ENCODE data around the gene SBF2. TPM values are rescaled to one million over a fixed set of nuclear protein-coding genes. Genes with fewer than 3 reads are reported as not detected.
"Not testable (repeated sequence)": the region's sequence is repeated elsewhere in the genome, so short reads cannot be mapped to it uniquely, and the experiment has no call there.

SBF2 gene
- total RNA-seq, 2 experiments from 2014 or later, result 15.8 to 18.6 TPM

- POLR2A ChIA-PET, H3K4me3 Mint-ChIP-seq: not testable (repeated sequence)
Observed at GRCh38 chr11:10249448-10250131, 44.4 kb downstream of the SBF2 start.

DNA sequence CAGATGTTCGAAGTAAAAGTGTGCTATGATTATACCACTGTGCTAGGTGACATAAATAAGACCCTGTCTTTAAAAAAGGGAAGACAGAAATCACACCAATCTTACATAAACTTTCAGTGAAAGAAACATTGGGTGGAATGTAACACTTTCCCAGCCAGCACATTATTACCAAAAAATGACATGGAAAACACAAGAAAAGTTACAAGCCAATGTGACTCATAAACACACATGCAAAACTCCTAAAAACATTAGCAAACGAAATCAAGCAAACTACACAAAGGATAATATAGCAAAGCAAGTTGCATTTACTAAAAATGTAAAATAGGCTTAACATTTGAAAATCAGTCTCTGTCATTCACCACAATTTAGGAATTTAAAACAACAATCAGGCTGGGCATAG is 47.0 kb downstream of the SBF2 start:
- ATAC-seq (ENCODE audit: low read depth), result no peak
- Mint-ChIP-seq H3K27me3 (peaks cover 4% of the 10 kb centered on the region), H3K9me3 (no peaks in the 10 kb centered on the region), H3K4me3 (no peak overlapping the region), H3K4me1 (no peaks in the 10 kb centered on the region), H3K36me3 (no peaks in the 10 kb centered on the region), H3K27ac (no peak overlapping the region)
- no peak for DNase-seq
- POLR2A ChIA-PET, result no interaction called here

More at GRCh38 chr11:10249448-10250131, 44.4 kb downstream of the SBF2 start:
- DNase-seq; H3K27me3 Mint-ChIP-seq; H3K4me1 Mint-ChIP-seq; ATAC-seq (ENCODE audit: low read depth); H3K27ac Mint-ChIP-seq; H3K9me3 Mint-ChIP-seq; H3K36me3 Mint-ChIP-seq: not testable (repeated sequence)

DNA sequence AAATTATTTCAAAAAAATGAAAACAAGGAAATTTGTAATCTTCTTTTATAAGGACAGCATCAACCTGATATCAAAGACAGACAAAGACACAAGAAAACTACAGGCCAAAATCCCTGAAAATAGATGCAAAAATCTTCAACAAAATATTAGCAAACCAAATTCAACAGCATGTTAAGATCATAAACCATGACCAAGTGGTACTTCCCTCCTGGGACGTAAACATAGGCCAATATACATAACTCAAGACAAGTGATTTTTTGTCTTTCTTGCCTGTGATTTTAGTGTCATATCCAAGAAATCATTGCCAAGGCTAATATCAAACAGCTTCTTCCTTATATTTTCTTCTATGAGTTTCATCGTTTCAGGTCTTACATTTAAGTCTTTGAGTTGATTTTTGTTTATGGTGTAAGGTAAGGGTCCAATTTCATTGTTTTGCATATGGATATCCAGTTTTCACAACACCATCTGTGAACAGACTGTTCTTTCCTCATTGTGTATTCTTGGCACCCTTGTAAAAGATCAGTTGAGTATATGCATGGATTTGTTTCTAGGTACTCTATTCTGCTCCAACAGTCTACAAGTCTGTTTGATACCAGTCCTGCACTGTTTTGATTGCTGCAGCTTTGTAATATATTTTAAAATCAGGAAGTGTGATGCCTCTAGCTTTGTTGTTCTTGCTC is 50.0 kb downstream of the SBF2 start:
- DNase-seq (no peak), ATAC-seq (ENCODE audit: low read depth) (no peak)
- Mint-ChIP-seq H3K36me3 (no peaks in the 10 kb centered on the region), H3K27me3 (peaks cover 4% of the 10 kb centered on the region), H3K9me3 (no peaks in the 10 kb centered on the region), H3K4me1 (peaks cover 1% of the 10 kb centered on the region), H3K27ac (no peak overlapping the region), H3K4me3 (no peak overlapping the region)
- POLR2A ChIA-PET, result no interaction called here

- H3K27me3 Mint-ChIP-seq, result no peaks in the 10 kb centered on the region
- peaks cover 2% of the 10 kb centered on the region for H3K9me3 Mint-ChIP-seq
- ATAC-seq (ENCODE audit: low read depth) (no peak), DNase-seq (no peak)
- H3K4me3 Mint-ChIP-seq, result no peak overlapping the region
- peaks cover 2% of the 10 kb centered on the region for H3K36me3 Mint-ChIP-seq
- no peak overlapping the region for H3K27ac Mint-ChIP-seq
- H3K4me1 Mint-ChIP-seq, result peaks cover 1% of the 10 kb centered on the region
- POLR2A ChIA-PET, result no interaction called here
Observed at GRCh38 chr11:10236840-10237239, 57.2 kb downstream of the SBF2 start.

DNA sequence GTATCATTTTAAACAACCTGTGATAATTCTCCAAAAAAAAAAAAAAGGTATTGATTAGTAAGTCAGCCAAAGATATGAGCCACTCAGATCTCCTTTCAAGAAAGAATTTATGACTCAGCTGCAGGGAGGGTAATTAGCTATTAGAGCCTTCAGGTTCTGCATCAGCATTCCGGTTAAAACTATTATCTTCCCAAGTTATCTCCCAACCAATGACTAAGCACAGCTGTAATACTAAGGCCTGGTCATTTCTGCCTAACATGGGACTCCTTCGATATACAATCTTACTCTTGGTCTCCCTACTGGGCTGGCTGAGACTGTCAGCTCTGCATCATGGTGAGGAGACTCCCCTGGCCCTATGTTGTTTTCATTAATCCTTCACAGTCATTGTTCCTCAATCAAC is 60.4 kb downstream of the SBF2 start:
- Mint-ChIP-seq H3K27ac (no peak overlapping the region), H3K4me1 (no peaks in the 10 kb centered on the region), H3K4me3 (no peak overlapping the region), H3K36me3 (peaks cover 2% of the 10 kb centered on the region), H3K9me3 (peaks cover 12% of the 10 kb centered on the region), H3K27me3 (peaks cover 2% of the 10 kb centered on the region)
- no peak for DNase-seq
- no peak for ATAC-seq (ENCODE audit: low read depth)
- POLR2A ChIA-PET, result no interaction called here

DNA sequence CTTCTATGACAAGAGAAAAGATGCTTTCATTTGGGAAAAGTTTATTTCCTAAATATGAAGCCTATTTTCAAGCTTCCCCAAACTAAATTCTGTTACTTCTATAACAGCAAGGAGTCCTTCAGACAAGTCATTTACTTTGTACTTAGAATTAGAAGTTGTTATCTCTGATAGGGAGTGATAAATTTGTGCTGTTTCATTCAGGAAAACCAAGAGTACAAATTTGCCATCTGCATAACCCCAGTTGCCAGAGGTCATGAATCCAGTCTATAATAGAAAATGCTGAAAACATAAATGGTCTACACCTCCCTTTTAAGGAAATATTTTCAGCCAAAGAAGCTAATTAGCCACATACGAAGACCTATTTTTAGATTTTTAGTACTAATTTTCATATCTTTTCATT is 61.3 kb downstream of the SBF2 start:
- Mint-ChIP-seq H3K4me3 (no peak overlapping the region), H3K27me3 (peaks cover 2% of the 10 kb centered on the region), H3K9me3 (peaks cover 12% of the 10 kb centered on the region), H3K4me1 (no peaks in the 10 kb centered on the region), H3K36me3 (peaks cover 2% of the 10 kb centered on the region), H3K27ac (no peak overlapping the region)
- ATAC-seq (ENCODE audit: low read depth) (no peak), DNase-seq (no peak)
- POLR2A ChIA-PET, result no interaction called here

- ATAC-seq (ENCODE audit: low read depth); H3K27me3 Mint-ChIP-seq; H3K27ac Mint-ChIP-seq; H3K4me3 Mint-ChIP-seq; POLR2A ChIA-PET; H3K36me3 Mint-ChIP-seq; DNase-seq; H3K4me1 Mint-ChIP-seq: not testable (repeated sequence)
- peaks cover 12% of the 10 kb centered on the region for H3K9me3 Mint-ChIP-seq
Observed at GRCh38 chr11:10231803-10232202, 62.2 kb downstream of the SBF2 start.

DNA sequence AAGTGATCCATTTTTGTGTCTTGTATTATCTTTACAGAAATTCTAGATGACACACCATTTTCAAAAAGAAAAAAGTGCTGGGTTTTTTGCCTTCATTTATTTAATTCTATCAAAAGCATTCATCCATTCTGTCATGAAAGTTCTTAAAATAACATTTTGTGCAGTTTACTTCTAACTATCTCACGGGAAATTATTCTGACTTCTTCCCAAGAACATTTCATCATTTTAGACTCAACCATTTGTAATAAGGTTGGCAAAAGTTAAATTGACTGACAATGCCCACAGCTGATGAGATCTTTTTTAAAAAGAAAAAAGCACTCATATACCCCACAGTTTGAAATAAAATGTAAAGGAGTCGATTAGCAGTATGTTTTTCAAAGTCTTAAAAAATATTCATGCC is 68.5 kb downstream of the SBF2 start:
- Mint-ChIP-seq H3K27me3 (peaks cover 2% of the 10 kb centered on the region), H3K36me3 (no peaks in the 10 kb centered on the region), H3K9me3 (peaks cover 8% of the 10 kb centered on the region), H3K4me1 (no peaks in the 10 kb centered on the region), H3K27ac (no peak overlapping the region), H3K4me3 (no peak overlapping the region)
- ATAC-seq (ENCODE audit: low read depth), result no peak
- POLR2A ChIA-PET, result no interaction called here
- no peak for DNase-seq

DNA sequence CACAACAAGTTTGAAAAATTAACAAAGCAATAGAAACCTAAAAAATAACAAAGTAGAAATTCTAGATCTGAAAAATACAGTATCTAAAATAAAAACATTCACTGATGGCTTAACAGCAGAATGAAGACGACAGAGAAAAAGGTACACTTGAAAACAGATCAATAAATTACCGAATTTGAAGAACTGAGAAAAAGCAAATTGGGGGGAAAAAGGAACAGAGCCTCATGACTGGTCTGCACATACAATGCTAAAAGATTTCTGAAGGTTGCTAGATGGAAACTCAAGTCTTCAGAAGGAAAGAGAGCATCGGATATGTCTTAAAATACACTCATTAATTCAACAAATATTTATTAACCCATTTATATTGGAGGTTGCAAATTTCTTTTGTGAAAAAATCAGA is 71.6 kb downstream of the SBF2 start:
- Mint-ChIP-seq H3K9me3 (peaks cover 4% of the 10 kb centered on the region), H3K4me3 (no peak overlapping the region), H3K27ac (no peak overlapping the region), H3K27me3 (no peaks in the 10 kb centered on the region), H3K36me3 (peaks cover 3% of the 10 kb centered on the region), H3K4me1 (no peaks in the 10 kb centered on the region)
- ATAC-seq (ENCODE audit: low read depth) (no peak), DNase-seq (no peak)
- POLR2A ChIA-PET, result no interaction called here

DNA sequence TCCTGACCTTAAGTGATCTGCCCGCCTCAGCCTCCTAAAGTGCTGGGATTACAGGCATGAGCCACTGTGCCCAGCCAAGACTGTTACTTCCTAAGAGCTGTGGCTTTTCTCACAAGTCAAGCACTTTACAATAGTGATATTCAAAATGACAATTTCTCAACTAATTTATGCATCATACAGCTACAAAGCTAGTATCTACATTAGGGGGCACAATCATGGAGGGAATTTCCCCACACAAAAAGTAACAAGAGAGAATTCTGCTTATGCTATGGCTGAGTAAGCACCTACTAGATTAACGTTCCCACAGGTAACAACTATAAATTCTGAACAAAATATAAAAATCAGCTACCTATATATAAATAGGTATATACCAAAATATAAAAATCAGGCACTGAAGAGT is 72.7 kb downstream of the SBF2 start:
- H3K27me3 Mint-ChIP-seq, result no peaks in the 10 kb centered on the region
- no peak overlapping the region for H3K27ac Mint-ChIP-seq
- ATAC-seq (ENCODE audit: low read depth) (no peak), DNase-seq (no peak)
- peaks cover 3% of the 10 kb centered on the region for H3K36me3 Mint-ChIP-seq
- H3K4me1 Mint-ChIP-seq, result no peaks in the 10 kb centered on the region
- no peak overlapping the region for H3K4me3 Mint-ChIP-seq
- peaks cover 4% of the 10 kb centered on the region for H3K9me3 Mint-ChIP-seq
- POLR2A ChIA-PET, result no interaction called here

DNA sequence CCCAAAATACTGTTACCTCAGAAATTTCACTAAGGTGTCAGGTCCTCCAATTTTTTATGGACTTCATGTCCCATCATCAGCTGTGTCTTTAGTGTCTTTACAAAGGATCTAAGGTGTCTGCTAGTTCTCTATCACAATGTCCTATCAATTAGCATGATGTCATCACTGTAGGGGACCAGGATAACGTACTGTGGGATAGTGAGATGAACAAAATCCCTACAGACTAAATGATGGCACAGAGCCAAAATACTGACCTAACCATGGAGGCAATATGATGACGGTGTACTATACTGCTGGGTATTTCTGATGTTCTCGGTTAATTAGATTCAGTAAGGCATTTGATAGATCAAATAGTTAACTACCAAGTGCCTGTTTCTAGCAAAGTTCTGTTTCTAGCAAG is 82.5 kb downstream of the SBF2 start:
- ATAC-seq (ENCODE audit: low read depth) (no peak), DNase-seq (no peak)
- H3K4me3 Mint-ChIP-seq, result no peak overlapping the region
- H3K9me3 Mint-ChIP-seq, result no peaks in the 10 kb centered on the region
- no peaks in the 10 kb centered on the region for H3K36me3 Mint-ChIP-seq
- H3K27me3 Mint-ChIP-seq, result peaks cover 2% of the 10 kb centered on the region
- POLR2A ChIA-PET, result no interaction called here
- H3K4me1 Mint-ChIP-seq, result no peaks in the 10 kb centered on the region
- no peak overlapping the region for H3K27ac Mint-ChIP-seq

DNA sequence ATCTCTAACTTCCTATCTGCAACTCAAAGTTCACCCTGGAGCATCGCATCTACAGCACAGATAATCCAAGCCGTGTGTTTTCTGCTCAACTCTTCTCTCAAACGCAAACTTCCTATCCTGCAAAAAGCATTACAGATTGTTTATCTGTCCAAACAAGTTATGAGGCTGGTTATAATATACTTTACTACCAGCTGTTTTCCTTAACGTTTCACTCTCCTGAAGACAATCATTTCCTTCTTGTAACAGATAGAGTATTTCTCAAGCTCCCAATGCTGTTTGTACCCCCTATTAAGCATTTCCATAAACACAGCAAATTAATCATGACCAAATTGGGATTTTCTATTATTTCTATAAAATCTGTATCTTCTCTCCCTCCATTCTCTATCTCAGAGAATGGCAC is 84.7 kb downstream of the SBF2 start:
- no peak overlapping the region for H3K4me3 Mint-ChIP-seq
- H3K4me1 Mint-ChIP-seq, result no peaks in the 10 kb centered on the region
- H3K27me3 Mint-ChIP-seq, result no peaks in the 10 kb centered on the region
- no peak for ATAC-seq (ENCODE audit: low read depth)
- no peak for DNase-seq
- H3K27ac Mint-ChIP-seq, result no peak overlapping the region
- no peaks in the 10 kb centered on the region for H3K36me3 Mint-ChIP-seq
- POLR2A ChIA-PET, result no interaction called here
- H3K9me3 Mint-ChIP-seq, result peaks cover 3% of the 10 kb centered on the region

DNA sequence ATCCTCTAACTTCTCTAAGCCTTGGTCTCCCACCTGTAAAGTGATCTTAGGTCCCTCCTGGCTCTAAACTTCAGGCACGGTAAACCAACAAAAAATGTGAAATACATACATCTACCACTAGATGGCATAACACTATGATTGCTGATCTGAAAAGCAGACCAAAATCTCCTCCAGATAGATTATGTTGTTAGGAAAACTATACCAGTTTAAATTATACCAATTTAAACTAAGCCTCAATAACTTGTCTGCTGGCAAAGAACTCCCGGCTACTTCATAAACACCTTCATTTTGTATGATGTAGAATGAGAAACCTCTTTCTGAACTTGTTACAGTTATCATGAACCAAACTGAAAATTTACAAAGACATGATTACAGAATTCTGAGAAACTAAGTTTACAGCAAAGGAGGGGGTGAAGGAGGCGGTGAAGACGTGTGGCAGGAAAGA is 85.9 kb downstream of the SBF2 start:
- no peak overlapping the region for H3K27ac Mint-ChIP-seq
- POLR2A ChIA-PET, result interaction anchor here (1.1 kb wide), 1 partner anchor 99 kb away, joined by 8 read pairs; no protein-coding TSS in a partner anchor
- H3K4me3 Mint-ChIP-seq, result no peak overlapping the region
- ATAC-seq (ENCODE audit: low read depth) (no peak), DNase-seq (no peak)
- no peaks in the 10 kb centered on the region for H3K4me1 Mint-ChIP-seq
- H3K36me3 Mint-ChIP-seq, result peaks cover 2% of the 10 kb centered on the region
- H3K9me3 Mint-ChIP-seq, result peaks cover 7% of the 10 kb centered on the region
- no peaks in the 10 kb centered on the region for H3K27me3 Mint-ChIP-seq

GRCh38 chr11:10205928-10206327 is 88.1 kb downstream of the SBF2 start:
- Mint-ChIP-seq H3K4me1 (no peaks in the 10 kb centered on the region), H3K4me3 (no peak overlapping the region), H3K27me3 (no peaks in the 10 kb centered on the region), H3K9me3 (peaks cover 11% of the 10 kb centered on the region), H3K36me3 (peaks cover 3% of the 10 kb centered on the region), H3K27ac (no peak overlapping the region)
- POLR2A ChIA-PET, result no interaction called here
- no peak for DNase-seq
- no peak for ATAC-seq (ENCODE audit: low read depth)
